SIG-M5 treated with dmso at 0.1 percent for 504 hours (cell line): ENCODE measurements around the gene IGF1R.

Experiments used
- DNase-seq: peaks from one replicate; lab custom pipeline; 2025; ENCODE audit not compliant: unreplicated experiment; lab: John Stamatoyannopoulos, UW

The IGF1R gene

GRCh38 chr15:98817745-98818144, 169.4 kb downstream of the IGF1R start:
- no peak for DNase-seq

- DNase-seq, result peak; percentile 16
These were observed 174.7 kb downstream of the IGF1R start for GRCh38 chr15:98823012-98823458.

- DNase-seq, result no peak
These were observed 175.3 kb downstream of the IGF1R start for GRCh38 chr15:98823616-98824015.

- DNase-seq, result no peak
These were observed 176.3 kb downstream of the IGF1R start for GRCh38 chr15:98824595-98824994.

GRCh38 chr15:98826658-98827057, 178.3 kb downstream of the IGF1R start:
- DNase-seq, result no peak

- DNase-seq, result no peak
These were observed 178.9 kb downstream of the IGF1R start for GRCh38 chr15:98827217-98827616.

- DNase-seq, result no peak
These were observed 181.8 kb downstream of the IGF1R start for GRCh38 chr15:98830034-98830634.

GRCh38 chr15:98834976-98835375, 186.6 kb downstream of the IGF1R start:
- no peak for DNase-seq

GRCh38 chr15:98835876-98836275, 187.5 kb downstream of the IGF1R start:
- no peak for DNase-seq

GRCh38 chr15:98838387-98839259, 190.3 kb downstream of the IGF1R start:
- DNase-seq, result no peak

GRCh38 chr15:98840053-98840452, 191.7 kb downstream of the IGF1R start:
- no peak for DNase-seq

- no peak for DNase-seq
These were observed 193.2 kb downstream of the IGF1R start for GRCh38 chr15:98841419-98841970.

- DNase-seq, result no peak
These were observed 194.0 kb downstream of the IGF1R start for GRCh38 chr15:98842192-98842972.

GRCh38 chr15:98842973-98843285, 194.6 kb downstream of the IGF1R start:
- DNase-seq, result peak; percentile 40

GRCh38 chr15:98843844-98844243, 195.5 kb downstream of the IGF1R start:
- DNase-seq, result no peak

- no peak for DNase-seq
These were observed 195.9 kb downstream of the IGF1R start for GRCh38 chr15:98844261-98844660.

- DNase-seq, result no peak
These were observed 197.0 kb downstream of the IGF1R start for GRCh38 chr15:98845138-98845884.

GRCh38 chr15:98850961-98851572, 202.7 kb downstream of the IGF1R start:
- peak; percentile 75 for DNase-seq

GRCh38 chr15:98853161-98853560, 204.8 kb downstream of the IGF1R start:
- DNase-seq, result peak; percentile 77
